ENCODE measurements around the gene RBBP6. TPM values are rescaled to one million over a fixed set of nuclear protein-coding genes. Genes with fewer than 3 reads are reported as not detected.
"Not testable (repeated sequence)": the region's sequence is repeated elsewhere in the genome, so short reads cannot be mapped to it uniquely, and the experiment has no call there.

Gene RBBP6
- 74.2 and 77.3 TPM in 2 replicates for total RNA-seq
- long read RNA-seq, partial matches to known transcripts: 21 of 27 reads
- long read RNA-seq, other reads (novel, unspliced or antisense): 3 of 27 reads

DNA sequence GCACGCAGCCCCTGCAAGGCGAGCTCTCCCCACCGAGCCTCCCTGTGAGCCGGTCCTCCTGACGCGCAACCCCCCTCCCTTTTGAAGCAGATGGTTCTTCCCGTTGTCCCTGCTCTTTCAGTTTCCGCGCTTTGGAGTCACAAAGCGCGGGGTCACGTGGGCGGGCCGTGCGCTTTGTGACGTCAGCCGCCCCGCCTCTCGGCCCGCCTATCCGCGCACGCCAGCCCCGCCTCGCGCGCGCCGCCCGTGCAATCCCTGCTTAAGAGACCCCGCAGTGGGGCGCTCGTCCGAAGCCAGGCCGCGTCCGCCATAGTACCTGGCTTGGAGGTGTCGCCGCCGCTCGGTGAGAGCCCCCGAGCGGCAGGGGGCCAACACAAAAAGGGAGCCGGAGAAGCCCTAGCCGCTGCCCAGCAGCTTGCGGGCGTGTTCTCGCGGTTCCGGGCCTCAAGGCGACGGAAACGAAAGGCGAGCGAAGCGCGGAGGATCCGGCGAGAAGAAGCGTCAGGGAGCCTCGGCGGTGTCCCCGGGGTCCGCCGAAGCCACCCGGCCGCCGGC is at the start of gene RBBP6:
Gene RBBP6, plus strand, starts transcription at position 272 of the 555 bp plus-strand sequence. CDS start 1,061 bp downstream, outside the sequence.
- peaks cover 8% of the 10 kb centered on the region for H3K36me3 Mint-ChIP-seq (ENCODE audit: low read depth)
- H3K4me3 Mint-ChIP-seq: peak within 1 kb of the TSS; percentile 100
- TF ChIP-seq, protein P1, sequence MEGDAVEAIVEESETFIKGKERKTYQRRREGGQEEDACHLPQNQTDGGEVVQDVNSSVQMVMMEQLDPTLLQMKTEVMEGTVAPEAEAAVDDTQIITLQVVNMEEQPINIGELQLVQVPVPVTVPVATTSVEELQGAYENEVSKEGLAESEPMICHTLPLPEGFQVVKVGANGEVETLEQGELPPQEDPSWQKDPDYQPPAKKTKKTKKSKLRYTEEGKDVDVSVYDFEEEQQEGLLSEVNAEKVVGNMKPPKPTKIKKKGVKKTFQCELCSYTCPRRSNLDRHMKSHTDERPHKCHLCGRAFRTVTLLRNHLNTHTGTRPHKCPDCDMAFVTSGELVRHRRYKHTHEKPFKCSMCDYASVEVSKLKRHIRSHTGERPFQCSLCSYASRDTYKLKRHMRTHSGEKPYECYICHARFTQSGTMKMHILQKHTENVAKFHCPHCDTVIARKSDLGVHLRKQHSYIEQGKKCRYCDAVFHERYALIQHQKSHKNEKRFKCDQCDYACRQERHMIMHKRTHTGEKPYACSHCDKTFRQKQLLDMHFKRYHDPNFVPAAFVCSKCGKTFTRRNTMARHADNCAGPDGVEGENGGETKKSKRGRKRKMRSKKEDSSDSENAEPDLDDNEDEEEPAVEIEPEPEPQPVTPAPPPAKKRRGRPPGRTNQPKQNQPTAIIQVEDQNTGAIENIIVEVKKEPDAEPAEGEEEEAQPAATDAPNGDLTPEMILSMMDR (conservative IDR thresholded peaks at IDR 0.05): peak; percentile 51
- DNase-seq (ENCODE audit: low read depth, low spot score): peak; percentile 83
- H3K27ac Mint-ChIP-seq (ENCODE audit: unreplicated experiment): peak within 1 kb of the TSS; percentile 100
- no peaks in the 10 kb centered on the region for H3K27me3 Mint-ChIP-seq (ENCODE audit: low read depth)
- H3K4me1 Mint-ChIP-seq: peaks cover 32% of the 10 kb centered on the region
- no peaks in the 10 kb centered on the region for H3K9me3 Mint-ChIP-seq

- Mint-ChIP-seq H3K27ac (ENCODE audit: unreplicated experiment) (no peak overlapping the region), H3K4me1 (no peaks in the 10 kb centered on the region), H3K4me3 (no peak overlapping the region), H3K9me3 (peaks cover 3% of the 10 kb centered on the region), H3K27me3 (ENCODE audit: low read depth) (peaks cover 3% of the 10 kb centered on the region), H3K36me3 (ENCODE audit: low read depth) (no peaks in the 10 kb centered on the region)
- TF ChIP-seq, protein P1 (conservative IDR thresholded peaks at IDR 0.05): no peak
- no peak for DNase-seq (ENCODE audit: low read depth, low spot score)
Measured at GRCh38 chr16:24490866-24491265, 48.5 kb upstream of the RBBP6 start.

- Mint-ChIP-seq H3K27ac (ENCODE audit: unreplicated experiment) (no peak overlapping the region), H3K36me3 (ENCODE audit: low read depth) (no peaks in the 10 kb centered on the region), H3K4me1 (no peaks in the 10 kb centered on the region), H3K27me3 (ENCODE audit: low read depth) (peaks cover 3% of the 10 kb centered on the region), H3K9me3 (peaks cover 3% of the 10 kb centered on the region), H3K4me3 (no peak overlapping the region)
- TF ChIP-seq, protein P1 (conservative IDR thresholded peaks at IDR 0.05): no peak
- no peak for DNase-seq (ENCODE audit: low read depth, low spot score)
Measured at GRCh38 chr16:24491731-24492130, 47.6 kb upstream of the RBBP6 start.

- no peak overlapping the region for H3K27ac Mint-ChIP-seq (ENCODE audit: unreplicated experiment)
- TF ChIP-seq, protein P1 (conservative IDR thresholded peaks at IDR 0.05): no peak
- H3K36me3 Mint-ChIP-seq (ENCODE audit: low read depth): no peaks in the 10 kb centered on the region
Measured at GRCh38 chr16:24493821-24494220, 45.5 kb upstream of the RBBP6 start.

DNA sequence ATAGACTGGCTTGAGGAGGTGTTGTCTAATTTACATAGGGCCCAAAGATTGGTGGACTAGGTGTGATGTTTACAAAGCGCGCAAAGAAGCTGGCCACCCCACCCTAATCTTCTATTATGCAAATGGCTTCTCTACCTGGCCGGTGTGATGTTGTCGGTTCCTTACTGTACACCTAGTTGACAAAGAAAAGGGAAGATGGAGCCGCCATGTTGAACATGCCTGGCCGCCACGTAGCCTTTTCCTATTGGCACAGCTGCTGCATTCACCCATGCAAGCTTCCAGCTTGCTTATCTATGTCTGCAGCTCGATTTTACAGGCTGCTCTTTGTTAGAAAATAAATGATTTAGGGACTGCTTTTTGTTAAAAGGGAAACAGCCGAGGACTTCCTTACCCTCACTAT is 44.2 kb upstream of the RBBP6 start:
- not testable (repeated sequence) for H3K4me3 Mint-ChIP-seq; H3K4me1 Mint-ChIP-seq; H3K36me3 Mint-ChIP-seq (ENCODE audit: low read depth); DNase-seq (ENCODE audit: low read depth, low spot score); H3K27ac Mint-ChIP-seq (ENCODE audit: unreplicated experiment); H3K27me3 Mint-ChIP-seq (ENCODE audit: low read depth); H3K9me3 Mint-ChIP-seq

More at GRCh38 chr16:24493821-24494220, 45.5 kb upstream of the RBBP6 start:
- no peaks in the 10 kb centered on the region for H3K4me1 Mint-ChIP-seq
- no peaks in the 10 kb centered on the region for H3K9me3 Mint-ChIP-seq
- H3K27me3 Mint-ChIP-seq (ENCODE audit: low read depth): peaks cover 9% of the 10 kb centered on the region
- H3K4me3 Mint-ChIP-seq: no peak overlapping the region
- DNase-seq (ENCODE audit: low read depth, low spot score): no peak

GRCh38 chr16:24497440-24497839 is 41.9 kb upstream of the RBBP6 start:
- Mint-ChIP-seq H3K36me3 (ENCODE audit: low read depth) (no peaks in the 10 kb centered on the region), H3K27ac (ENCODE audit: unreplicated experiment) (no peak overlapping the region), H3K4me3 (no peak overlapping the region), H3K27me3 (ENCODE audit: low read depth) (peaks cover 9% of the 10 kb centered on the region), H3K9me3 (no peaks in the 10 kb centered on the region), H3K4me1 (no peaks in the 10 kb centered on the region)
- no peak for DNase-seq (ENCODE audit: low read depth, low spot score)
- TF ChIP-seq, protein P1 (conservative IDR thresholded peaks at IDR 0.05): no peak

All from neural crest cell (in vitro differentiated cells).